SK-N-SH (cell line): ENCODE measurements around the gene DEGS2. TPM values are rescaled to one million over a fixed set of nuclear protein-coding genes. Genes with fewer than 3 reads are reported as not detected.

Experiments used
- CTCF ChIA-PET: fragments of 300-600, 350-600 bp; formaldehyde crosslinking; extraction: SDS; loops from one replicate; lab custom pipeline; 2021; lab: Yijun Ruan, JAX
- POLR2A ChIA-PET: fragments of 350-600 bp; sonication (Branson Sonifier 250); formaldehyde crosslinking; extraction: SDS; loops from one replicate; lab custom pipeline; 2020; ENCODE audit warnings: antibody characterized with exemption, inconsistent platforms; lab: Yijun Ruan, JAX
- DNase-seq: peaks from one replicate; pipeline ENCODE4 v3.0.0; 2012
- H2AFZ ChIP-seq: fragments of 200-600 bp; sonication (generic); 2 replicates; pipeline ENCODE4 v1.8.1; 2016; ENCODE audit warnings: antibody characterized with exemption, mild to moderate bottlenecking, low read depth
- H3F3A ChIP-seq: fragments of 200-600 bp; sonication (generic); replicated peaks from 2 replicates; pipeline ENCODE3; 2016; ENCODE audit warnings: antibody characterized with exemption, mild to moderate bottlenecking; ENCODE audit not compliant: insufficient read depth
- H3K27ac ChIP-seq, 2 experiments: fragments of 200-500 bp in 1 of 2; fragments of 200-600 bp in 1 of 2; sonication (Bioruptor generic) in 1 of 2; sonication (generic), shearing (Covaris generic) in 1 of 2; 2 replicates each; pipeline versions ENCODE4 v1.5.1 to v1.6.1; 2014 to 2016; ENCODE audit warnings: low read depth in 2 of 2, inconsistent platforms in 1 of 2, low read length in 1 of 2, mild to moderate bottlenecking in 1 of 2, mixed read lengths in 1 of 2
- H3K27me3 ChIP-seq: fragments of 200-600 bp; sonication (generic), shearing (Covaris generic); 2 replicates; pipeline ENCODE4 v1.6.1; 2016; ENCODE audit warnings: mixed run types; ENCODE audit not compliant: insufficient read depth
- H3K36me3 ChIP-seq, 2 experiments: fragments of 200-500 bp in 1 of 2; fragments of 200-600 bp in 1 of 2; sonication (Bioruptor generic) in 1 of 2; sonication (generic) in 1 of 2; replicated peaks in 1 of 2; 2 replicates each; pipeline versions ENCODE3 to v1.5.1; 2014 to 2016; ENCODE audit warnings: low read length in 1 of 2, mild to moderate bottlenecking in 1 of 2; ENCODE audit not compliant: insufficient read depth in 2 of 2, control insufficient read depth in 1 of 2
- H3K4me1 ChIP-seq, 2 experiments: fragments of 200-500 bp in 1 of 2; fragments of 200-600 bp in 1 of 2; sonication (Bioruptor generic) in 1 of 2; sonication (generic), shearing (Covaris generic) in 1 of 2; 2 replicates each; pipeline versions ENCODE4 v1.5.1 to v1.6.1; 2014 to 2016; ENCODE audit warnings: low read depth in 1 of 2, low read length in 1 of 2, mixed run types in 1 of 2; ENCODE audit not compliant: insufficient read depth in 2 of 2, control insufficient read depth in 1 of 2
- H3K4me2 ChIP-seq: fragments of 200-600 bp; sonication (generic), shearing (Covaris generic); 2 replicates; pipeline ENCODE4 v1.6.1; 2017; ENCODE audit warnings: mixed run types
- H3K4me3 ChIP-seq, 2 experiments: fragments of 200-500 bp in 1 of 2; fragments of 200-600 bp in 1 of 2; sonication (Bioruptor generic) in 1 of 2; sonication (generic), shearing (Covaris generic) in 1 of 2; 2 replicates each; pipeline versions ENCODE4 v1.5.1 to v1.8.1; 2014 to 2016; ENCODE audit warnings: low read depth in 2 of 2, inconsistent platforms in 1 of 2, low read length in 1 of 2, mild to moderate bottlenecking in 1 of 2, mixed read lengths in 1 of 2, moderate library complexity in 1 of 2
- H3K79me2 ChIP-seq: fragments of 200-600 bp; sonication (generic); 2 replicates; pipeline ENCODE4 v1.8.1; 2017; ENCODE audit warnings: mild to moderate bottlenecking; ENCODE audit not compliant: insufficient read depth
- H3K9ac ChIP-seq: fragments of 200-600 bp; sonication (generic); 2 replicates; pipeline ENCODE4 v1.6.1; 2017; ENCODE audit warnings: mixed run types
- H3K9me2 ChIP-seq: fragments of 200-600 bp; sonication (generic); 2 replicates; pipeline ENCODE4 v1.6.1; 2017; ENCODE audit warnings: mixed run types
- H3K9me3 ChIP-seq: fragments of 200-600 bp; sonication (generic); 2 replicates; pipeline ENCODE4 v1.6.1; 2017; ENCODE audit warnings: mixed run types, mild to moderate bottlenecking, moderate library complexity
- H4K20me1 ChIP-seq: fragments of 200-600 bp; sonication (generic); 2 replicates; pipeline ENCODE4 v1.6.1; 2017; ENCODE audit warnings: mild to moderate bottlenecking, mixed run types; ENCODE audit not compliant: insufficient read depth
- EP300 ChIP-seq, 2 experiments: IDR thresholded peaks; 2 replicates each; pipeline versions ENCODE4 v1.4.0 to v1.6.1; 2012; ENCODE audit warnings: borderline replicate concordance in 1 of 2, low read depth in 1 of 2, low read length in 1 of 2
- GATA2 ChIP-seq: sonication (generic); formaldehyde crosslinking; IDR thresholded peaks from 2 replicates; pipeline ENCODE4 v1.5.0; 2020; ENCODE audit warnings: mild to moderate bottlenecking, missing genetic modification reagents
- MXI1 ChIP-seq: IDR thresholded peaks from 2 replicates; pipeline ENCODE4 v1.6.1; 2012; ENCODE audit warnings: mild to moderate bottlenecking, low read depth, low read length, improper control_type of control experiment
- RCOR1 ChIP-seq: fragments of 150-350 bp; IDR thresholded peaks from 2 replicates; pipeline ENCODE4 v1.6.1; 2017; ENCODE audit warnings: antibody characterized with exemption, low read length
- RXRA ChIP-seq: IDR thresholded peaks from 2 replicates; pipeline ENCODE4 v1.4.0; 2012; ENCODE audit warnings: low read depth, mild to moderate bottlenecking, borderline replicate concordance
- SMC3 ChIP-seq: IDR thresholded peaks from 2 replicates; pipeline ENCODE4 v1.6.1; 2012; ENCODE audit warnings: low read depth, low read length, improper control_type of control experiment
- WGBS: methylation state at CpG from one replicate; pipeline ENCODE4 v1.1.6; 2017; ENCODE audit warnings: low lambda C conversion rate; 5-methylcytosine and 5-hydroxymethylcytosine counted together
- polyA plus RNA-seq, 3 experiments: library from polyadenylated mRNA; depleted of rRNA; stranded (reverse); fragments of >200 nt; gene quantifications; 2 replicates each; pipeline ENCODE4 v1.2.3, GENCODE V29; 2012
- TF ChIP-seq, protein P1 (sequence below): IDR thresholded peaks from 2 replicates; pipeline ENCODE4 v1.4.0; 2012; ENCODE audit warnings: low read depth, borderline replicate concordance
- TF ChIP-seq, protein P2 (sequence below): IDR thresholded peaks from 2 replicates; pipeline ENCODE4 v1.4.0; 2012; ENCODE audit warnings: low read depth

Gene DEGS2
- polyA plus RNA-seq, 1 of the 3 experiments (the other 2 are of a cell fraction), result 0.02 TPM

DNA sequence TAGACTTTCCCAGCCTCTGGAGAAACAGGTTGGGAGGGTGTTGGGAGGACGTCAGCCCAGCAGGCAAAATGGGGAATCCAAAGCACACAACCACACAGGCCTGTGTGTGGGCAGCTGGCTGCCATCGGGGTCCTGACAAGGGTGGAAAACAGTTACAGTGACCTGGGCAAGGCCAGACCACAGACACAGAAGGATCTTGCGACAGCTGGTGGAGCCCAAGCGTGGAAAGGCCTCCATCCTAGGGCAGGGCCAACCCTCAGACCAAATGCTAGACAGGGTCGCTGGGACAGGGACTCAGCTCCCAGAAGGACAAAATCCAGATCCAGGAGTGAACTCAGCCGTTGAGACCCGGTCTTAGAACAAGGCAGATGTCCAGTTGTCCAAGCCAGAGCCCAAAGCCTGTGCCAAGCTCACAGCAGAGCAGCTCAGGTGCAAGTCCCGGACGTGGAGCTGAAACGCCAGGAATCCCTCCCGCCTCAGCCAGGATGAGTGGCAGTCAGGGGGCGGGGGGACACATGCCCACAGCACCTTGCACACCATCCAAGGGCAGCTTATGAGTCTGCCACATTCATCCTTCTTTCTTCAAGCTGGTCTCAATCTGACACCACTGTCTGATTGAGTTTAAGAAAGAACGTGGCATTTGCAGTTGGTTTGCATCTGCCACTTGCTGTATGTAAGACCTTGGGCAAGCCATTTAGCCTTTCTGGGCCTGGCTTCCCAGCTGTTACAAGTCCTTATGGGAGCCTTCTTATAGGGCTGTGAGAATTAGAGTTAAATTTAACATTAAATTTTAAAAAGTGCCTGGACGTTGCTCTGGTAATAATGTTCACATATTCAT, 37.6 kb downstream of the DEGS2 start:
- ChIA-PET CTCF (interaction anchor here (1.0 to 3.3 kb wide), 7 partner anchors 10 to 139 kb away, joined by 3 to 20 read pairs (median 7); no protein-coding TSS in a partner anchor), POLR2A (interaction anchor here (0.8 kb wide), 1 partner anchor 21 kb away, joined by 3 read pairs; no protein-coding TSS in a partner anchor)
- no peak for TF ChIP-seq GATA2 (CRISPR knock-in tag)
- Histone ChIP-seq H3K27ac (no peak overlapping the region), H3K79me2 (no peaks in the 10 kb centered on the region), H3K9me3 (no peaks in the 10 kb centered on the region), H3K27me3 (no peaks in the 10 kb centered on the region), H3K9ac (no peak overlapping the region), H3K4me3 (no peak overlapping the region), H3K9me2 (no peaks in the 10 kb centered on the region), H3K36me3 (peaks cover 0 to 3% of the 10 kb centered on the region in 2 experiments), H3K4me1 (no peaks in the 10 kb centered on the region; a peak in 1 of 4 replicates), H2AFZ (no peak overlapping the region), H3K4me2 (no peak overlapping the region), H4K20me1 (no peaks in the 10 kb centered on the region), H3F3A (no peaks in the 10 kb centered on the region)
- 92% methylated on average over 11 of the region's 14 CpGs for WGBS
- no peak for DNase-seq

DNA sequence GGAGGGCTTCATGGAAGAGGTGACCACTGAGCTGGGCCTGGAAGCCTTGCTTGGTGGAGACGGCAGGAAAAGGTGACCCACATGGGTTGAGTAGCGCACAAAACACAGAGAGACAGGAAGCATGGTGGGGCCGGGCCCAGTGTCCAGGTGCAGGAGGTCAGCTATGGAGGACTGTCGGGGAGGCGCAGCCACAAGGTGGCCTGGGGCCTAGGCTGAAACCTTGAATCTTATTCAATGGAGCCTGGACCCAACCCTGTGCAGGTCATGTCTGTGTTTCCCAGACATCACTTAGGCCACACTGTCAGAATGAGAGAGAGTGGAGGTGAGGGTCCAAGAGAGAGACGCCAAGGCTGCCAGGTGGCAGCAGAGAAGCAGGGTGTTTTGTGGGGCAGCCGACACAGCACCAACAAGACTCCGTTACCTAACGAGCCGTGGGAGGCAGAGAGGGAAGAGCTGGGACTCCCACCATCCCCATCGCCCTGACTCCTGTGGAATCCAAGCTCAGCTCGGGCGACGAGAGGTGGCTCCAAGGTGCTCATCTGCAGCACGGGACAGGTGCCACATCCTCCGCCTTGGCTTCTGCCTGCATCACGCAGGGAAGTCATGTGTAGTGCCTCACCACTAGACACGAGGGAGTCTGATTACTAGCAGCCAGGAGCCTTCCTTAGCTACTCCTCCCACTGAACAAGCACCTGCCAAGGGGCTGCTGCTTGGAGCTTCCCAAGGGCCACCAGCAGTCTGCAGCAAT, 38.7 kb downstream of the DEGS2 start:
- Histone ChIP-seq H3K4me2 (no peak overlapping the region), H3K9me3 (no peaks in the 10 kb centered on the region), H3K36me3 (peaks cover 0 to 3% of the 10 kb centered on the region in 2 experiments), H3K27ac (no peak overlapping the region), H2AFZ (no peak overlapping the region), H3K4me3 (no peak overlapping the region), H3K79me2 (no peaks in the 10 kb centered on the region), H4K20me1 (no peaks in the 10 kb centered on the region), H3K9ac (no peak overlapping the region), H3F3A (no peaks in the 10 kb centered on the region), H3K9me2 (no peaks in the 10 kb centered on the region), H3K4me1 (peaks cover 0 to 8% of the 10 kb centered on the region in 2 experiments; a peak in 1 of 4 replicates), H3K27me3 (no peaks in the 10 kb centered on the region)
- 94% methylated on average over 14 of the region's 18 CpGs for WGBS
- CTCF ChIA-PET, result interaction anchor here (1.0 to 3.3 kb wide), 5 partner anchors 12 to 139 kb away, joined by 3 to 20 read pairs (median 14); no protein-coding TSS in a partner anchor
- POLR2A ChIA-PET, result no interaction called here
- DNase-seq, result no peak
- TF ChIP-seq SMC3 (no peak), MXI1 (no peak)
- TF ChIP-seq, protein P1, sequence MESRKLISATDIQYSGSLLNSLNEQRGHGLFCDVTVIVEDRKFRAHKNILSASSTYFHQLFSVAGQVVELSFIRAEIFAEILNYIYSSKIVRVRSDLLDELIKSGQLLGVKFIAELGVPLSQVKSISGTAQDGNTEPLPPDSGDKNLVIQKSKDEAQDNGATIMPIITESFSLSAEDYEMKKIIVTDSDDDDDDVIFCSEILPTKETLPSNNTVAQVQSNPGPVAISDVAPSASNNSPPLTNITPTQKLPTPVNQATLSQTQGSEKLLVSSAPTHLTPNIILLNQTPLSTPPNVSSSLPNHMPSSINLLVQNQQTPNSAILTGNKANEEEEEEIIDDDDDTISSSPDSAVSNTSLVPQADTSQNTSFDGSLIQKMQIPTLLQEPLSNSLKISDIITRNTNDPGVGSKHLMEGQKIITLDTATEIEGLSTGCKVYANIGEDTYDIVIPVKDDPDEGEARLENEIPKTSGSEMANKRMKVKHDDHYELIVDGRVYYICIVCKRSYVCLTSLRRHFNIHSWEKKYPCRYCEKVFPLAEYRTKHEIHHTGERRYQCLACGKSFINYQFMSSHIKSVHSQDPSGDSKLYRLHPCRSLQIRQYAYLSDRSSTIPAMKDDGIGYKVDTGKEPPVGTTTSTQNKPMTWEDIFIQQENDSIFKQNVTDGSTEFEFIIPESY, result no peak

DNA sequence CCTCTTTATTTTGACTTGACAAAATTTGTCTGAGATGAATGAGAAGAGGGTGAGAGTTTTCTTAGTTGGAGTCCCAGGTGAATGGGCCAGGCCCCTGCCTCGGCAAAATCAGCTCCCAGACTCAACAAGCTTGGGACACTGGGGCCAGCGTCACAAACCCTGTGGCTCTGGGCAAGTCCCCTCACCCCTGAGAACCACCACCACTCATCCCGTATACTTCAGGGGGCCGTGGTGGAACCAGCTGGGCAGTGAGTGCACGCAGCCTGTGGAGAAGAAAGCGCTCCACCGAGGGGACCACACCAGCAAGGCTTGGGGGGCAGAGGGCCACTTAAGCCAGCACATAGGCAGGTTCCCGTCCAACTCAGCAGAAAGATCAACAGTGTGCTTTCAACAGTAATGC, 40.2 kb downstream of the DEGS2 start:
- no peaks in the 10 kb centered on the region for H3K9me3 ChIP-seq
- no peaks in the 10 kb centered on the region for H3K9me2 ChIP-seq

More for the DNA sequence above, 40.2 kb downstream of the DEGS2 start:
- Histone ChIP-seq H2AFZ (no peak overlapping the region), H3F3A (no peaks in the 10 kb centered on the region), H3K4me2 (no peak overlapping the region), H3K27ac (no peak overlapping the region), H3K4me3 (no peak overlapping the region), H3K4me1 (peaks cover 0 to 9% of the 10 kb centered on the region in 2 experiments; a peak in 1 of 4 replicates), H3K27me3 (no peaks in the 10 kb centered on the region), H3K9ac (no peak overlapping the region), H4K20me1 (no peaks in the 10 kb centered on the region), H3K36me3 (peaks cover 0 to 3% of the 10 kb centered on the region in 2 experiments), H3K79me2 (no peaks in the 10 kb centered on the region)
- TF ChIP-seq RCOR1, result no peak
- TF ChIP-seq GATA2 (CRISPR knock-in tag), result no peak
- TF ChIP-seq, protein P2, sequence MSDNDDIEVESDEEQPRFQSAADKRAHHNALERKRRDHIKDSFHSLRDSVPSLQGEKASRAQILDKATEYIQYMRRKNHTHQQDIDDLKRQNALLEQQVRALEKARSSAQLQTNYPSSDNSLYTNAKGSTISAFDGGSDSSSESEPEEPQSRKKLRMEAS, result no peak
- no peak for TF ChIP-seq RXRA
- no peak for TF ChIP-seq EP300 (IDR thresholded peaks at IDR 0.05; ENCODE audit: borderline replicate concordance in 1 of 2, low read depth in 1 of 2, low read length in 1 of 2)
- CTCF ChIA-PET, result interaction anchor here (1.0 to 4.2 kb wide), 3 partner anchors 10 to 138 kb away, joined by 3 to 30 read pairs (median 3); no protein-coding TSS in a partner anchor
- DNase-seq, result no peak
- POLR2A ChIA-PET, result interaction anchor here (0.5 kb wide), 1 partner anchor 84 kb away, joined by 3 read pairs; no protein-coding TSS in a partner anchor
- WGBS, result 95% methylated on average over 7 of the region's 8 CpGs
